ENCODE measurements around the gene NPC2. TPM values are rescaled to one million over a fixed set of nuclear protein-coding genes. Genes with fewer than 3 reads are reported as not detected.

Gene NPC2
- total RNA-seq, 1 experiment from 2014 or later: 137 TPM

GRCh38 chr14:74515891-74516412 lies 22.8 kb upstream of the NPC2 start:
- no peak overlapping the region for H2BK12ac ChIP-seq (ENCODE audit: insufficient read length, low read depth, low read length)
- Mint-ChIP-seq H3K27me3 (ENCODE audit: low read depth) (peaks cover 7% of the 10 kb centered on the region), H3K36me3 (ENCODE audit: insufficient read depth in 1 of 3, low read depth in 3 of 3) (no peaks in the 10 kb centered on the region), H3K4me3 (no peak overlapping the region), H3K4me1 (peaks cover 24 to 28% of the 10 kb centered on the region in 2 experiments), H3K9me3 (no peaks in the 10 kb centered on the region), H3K27ac (peak overlapping the region in 1 of 3 experiments; percentile 90; a peak in 1 of 7 replicates)
- H2AFZ ChIP-seq (ENCODE audit: low read length): no peak overlapping the region
- H3K9me3 ChIP-seq (ENCODE audit: control insufficient read depth, low read depth, low read length): no peaks in the 10 kb centered on the region
- TF ChIP-seq CTCF (conservative IDR thresholded peaks at IDR 0.05): no peak
- no peak overlapping the region for H4K5ac ChIP-seq (ENCODE audit: insufficient read length, low read depth, low read length)
- no peak overlapping the region for H3K23ac ChIP-seq (ENCODE audit: insufficient read length, low read depth, low read length)
- H2BK120ac ChIP-seq (ENCODE audit: low read depth, low read length, poor library complexity, severe bottlenecking): no peak overlapping the region
- no peaks in the 10 kb centered on the region for H3K79me1 ChIP-seq (ENCODE audit: insufficient read depth, low read depth, low read length, poor library complexity, severe bottlenecking)
- DNase-seq: no peak
- H2AK5ac ChIP-seq (ENCODE audit: insufficient read length, low read length): no peak overlapping the region
- H3K79me2 ChIP-seq (ENCODE audit: insufficient read depth, low read length): no peaks in the 10 kb centered on the region
- no peak overlapping the region for H3K4me2 ChIP-seq (ENCODE audit: insufficient read depth, insufficient read length, low read length)
- H3K23me2 ChIP-seq (ENCODE audit: insufficient read length, low read depth, low read length, poor library complexity, severe bottlenecking): no peaks in the 10 kb centered on the region
- no peaks in the 10 kb centered on the region for H4K20me1 ChIP-seq (ENCODE audit: control insufficient read depth, insufficient read depth, insufficient read length)
- no peak overlapping the region for H2BK20ac ChIP-seq (ENCODE audit: low read depth, low read length, poor library complexity, severe bottlenecking)
- H3K4ac ChIP-seq (ENCODE audit: low read depth, low read length): no peak overlapping the region
- no peak overlapping the region for H2BK5ac ChIP-seq (ENCODE audit: insufficient read length, low read length)
- no peaks in the 10 kb centered on the region for H3K4me1 ChIP-seq (ENCODE audit: insufficient read depth, low read length)
- H2BK15ac ChIP-seq (ENCODE audit: low read depth, low read length): no peak overlapping the region
- H3K56ac ChIP-seq (ENCODE audit: insufficient read length, low read depth, low read length): no peak overlapping the region
- no peak overlapping the region for H3K18ac ChIP-seq (ENCODE audit: insufficient read length, low read depth, low read length)
- WGBS (ENCODE audit: extremely low coverage, insufficient read length, low lambda C conversion rate): no CpG with 5 or more reads among the region's 8 CpGs
- no peak overlapping the region for H4K91ac ChIP-seq (ENCODE audit: insufficient read length, low read depth, low read length)
- H3K27me3 ChIP-seq (ENCODE audit: insufficient read depth, low read length): no peaks in the 10 kb centered on the region
- H3K14ac ChIP-seq (ENCODE audit: insufficient read depth, low read length): no peak overlapping the region
- no peak overlapping the region for H3K27ac ChIP-seq (ENCODE audit: insufficient read length, low read depth, low read length)
- no peak overlapping the region for H4K8ac ChIP-seq (replicated peaks; ENCODE audit: insufficient read length, low read depth, low read length)
- H3K9ac ChIP-seq (ENCODE audit: extremely low read depth, insufficient read length, low read length): no peak overlapping the region
- no peak overlapping the region for H3T11ph ChIP-seq (ENCODE audit: low read length)
